Pancreas (tissue), 10 donors: ENCODE data around the gene NOX5. TPM values are rescaled to one million over a fixed set of nuclear protein-coding genes. Genes with fewer than 3 reads are reported as not detected.

Experiments
- ATAC-seq, 4 donors: fragments of 200-7000 bp; cut with Tn5 transposase; one replicate each; pipeline versions ENCODE4 v1.8.0 to v1.9.1; 2020; ENCODE audit warnings: mild to moderate bottlenecking in 4 of 4, moderate library complexity in 4 of 4
- DNase-seq, 6 donors: peaks; one replicate each; pipeline ENCODE4 v3.0.0-alpha.2; 2020
- FAIRE-seq: peaks from 2 replicates; lab custom pipeline; 2012; peaks lifted over from hg19 to GRCh38; lab: Jason Lieb, UNC
- H3K27ac ChIP-seq, 4 donors: fragments of 200-600 bp; sonication (generic); 1 replicate in 3 of 4; 2 replicates in 1 of 4; pipeline versions ENCODE4 v1.5.0 to v1.8.0; 2020
- H3K27me3 ChIP-seq, 4 donors: fragments of 200-600 bp; one replicate each; pipeline ENCODE4 v1.8.0; 2021
- H3K36me3 ChIP-seq, 3 donors: fragments of 200-600 bp; sonication (generic) in 1 of 3; one replicate each; pipeline versions ENCODE4 v1.5.0 to v1.8.0; 2020 to 2021
- H3K4me1 ChIP-seq, 3 donors: fragments of 200-600 bp; one replicate each; pipeline ENCODE4 v1.8.0; 2021
- H3K4me3 ChIP-seq, 4 donors: fragments of 200-600 bp; sonication (generic) in 2 of 4; one replicate each; pipeline versions ENCODE4 v1.5.0 to v1.8.0; 2020 to 2021
- H3K9me3 ChIP-seq, 4 donors: fragments of 200-600 bp; one replicate each; pipeline ENCODE4 v1.8.0; 2021
- CTCF ChIP-seq, 4 donors: fragments of 200-600 bp; sonication (generic) in 3 of 4; IDR thresholded peaks; one replicate each; pipeline versions ENCODE4 v1.5.0 to v1.8.0; 2021; ENCODE audit warnings: antibody characterized with exemption in 4 of 4
- WGBS, 2 donors: extraction: QIAGEN DNeasy Blood & Tissue Kit; methylation state at CpG; one replicate each; pipeline ENCODE4 v1.1.7; 2013; 5-methylcytosine and 5-hydroxymethylcytosine counted together
- intact Hi-C, 3 donors: fragments of 100-400 bp; cut with DNase I; formaldehyde crosslinking; loops; one replicate each; pipeline versions ENCODE4 v1.11.1 to v1.14.2; 2022
- polyA plus RNA-seq, 2 donors: library from polyadenylated mRNA; stranded (reverse); fragments of 200-250 nt; gene quantifications; one replicate each; pipeline ENCODE4 v1.2.3, GENCODE V29; 2013
- total RNA-seq, 6 donors: library from RNA; stranded (reverse); fragmentation: NEBNext Ultra II Directional in 4 of 6; extraction: Animal tissue kit (Norgen Biotek cat#: 25700) in 4 of 6; gene quantifications; one replicate each; pipeline versions ENCODE4 v1.2.1 to v1.2.4, GENCODE V29; 2021 to 2023
- donor health status: healthy with polysubstance abuse.
- donor health status: DM: no; HTN: no; CAD: no; lungs with moderate emphysema.
- donor health status: DM: no; HTN: no; CAD: no.
- donor health status: control.
- donor health status: control.
- donor health status: Bipolar disorder and iron deficiency.
- donor health status: DM: yes; HTN: yes; CAD: no.
- donor health status: DM: no; HTN: no; CAD: no.
- donor health status: DM: no; HTN: no; CAD: no.
- donor health status: DM: yes; HTN: yes; CAD: no.

The NOX5 gene
- total and polyA plus RNA-seq, 8 donors, result 0.04 to 0.26 (median 0.12) TPM; not detected in 3

- H3K27ac ChIP-seq, result no peak overlapping the region
- no peaks in the 10 kb centered on the region for H3K36me3 ChIP-seq
- ATAC-seq, result peak; percentile 91 to 97 (median 92)
- peak; percentile 62 to 83 (median 71) for TF ChIP-seq CTCF (IDR thresholded peaks at IDR 0.05)
- H3K4me1 ChIP-seq, result no peaks in the 10 kb centered on the region
- DNase-seq, result peak; percentile 72 to 97 (median 86)
- intact Hi-C loops, result loop anchor here in 2 of 3 donors (5.0 to 10.0 kb wide), 4 partner anchors 176 to 338 kb away; no protein-coding TSS in a partner anchor
- no peaks in the 10 kb centered on the region for H3K27me3 ChIP-seq
- no peak overlapping the region for H3K4me3 ChIP-seq
- H3K9me3 ChIP-seq, result no peaks in the 10 kb centered on the region
- 13 to 15% methylated on average over 18 of the region's 18 CpGs for WGBS, 2 donors
- FAIRE-seq, result no peak
These were observed 44.5 kb downstream of the NOX5 start for GRCh38 chr15:69058830-69059556.

DNA sequence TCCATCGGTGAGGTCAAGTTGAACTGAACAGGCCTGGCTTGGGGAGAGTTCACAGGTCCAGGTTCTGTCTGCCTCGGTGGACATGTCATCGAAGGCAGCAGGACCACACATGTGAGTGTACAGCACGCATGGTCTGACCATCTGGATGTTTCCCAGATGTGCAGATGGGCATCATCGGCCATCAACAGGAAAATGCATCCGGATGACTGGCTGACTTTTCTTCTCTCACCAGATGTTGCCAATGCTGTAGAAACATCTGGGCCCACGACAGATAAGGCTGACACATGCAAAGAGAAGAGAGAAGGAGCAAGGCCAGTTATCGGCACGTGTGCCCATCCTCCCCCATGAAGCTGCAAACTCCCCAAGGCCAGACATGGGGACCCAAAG is 45.1 kb downstream of the NOX5 start:
- WGBS, 2 donors, result 66 to 67% methylated on average over 9 of the region's 9 CpGs
- no peaks in the 10 kb centered on the region for H3K9me3 ChIP-seq
- H3K4me3 ChIP-seq, result no peak overlapping the region
- intact Hi-C loops, result loop anchor here in 2 of 3 donors (5.0 to 10.0 kb wide), 4 partner anchors 175 to 338 kb away; no protein-coding TSS in a partner anchor
- H3K27ac ChIP-seq, result no peak overlapping the region
- no peaks in the 10 kb centered on the region for H3K36me3 ChIP-seq
- TF ChIP-seq CTCF (IDR thresholded peaks at IDR 0.05), result no peak
- no peaks in the 10 kb centered on the region for H3K4me1 ChIP-seq
- no peaks in the 10 kb centered on the region for H3K27me3 ChIP-seq
- DNase-seq (no peak), ATAC-seq (peak in 1 of 4 donors; percentile 7), FAIRE-seq (no peak)

- intact Hi-C loops, result no loop called here
- Histone ChIP-seq H3K4me3 (no peak overlapping the region), H3K27me3 (no peaks in the 10 kb centered on the region), H3K27ac (no peak overlapping the region), H3K4me1 (no peaks in the 10 kb centered on the region), H3K36me3 (no peaks in the 10 kb centered on the region), H3K9me3 (no peaks in the 10 kb centered on the region)
- FAIRE-seq (no peak), DNase-seq (peak in 1 of 6 donors; percentile 46), ATAC-seq (peak; percentile 23 to 45 (median 37))
- 61 to 71% methylated on average over 6 of the region's 6 CpGs for WGBS, 2 donors
- TF ChIP-seq CTCF (IDR thresholded peaks at IDR 0.05), result no peak
These were observed 45.6 kb downstream of the NOX5 start for GRCh38 chr15:69060041-69060481.

DNA sequence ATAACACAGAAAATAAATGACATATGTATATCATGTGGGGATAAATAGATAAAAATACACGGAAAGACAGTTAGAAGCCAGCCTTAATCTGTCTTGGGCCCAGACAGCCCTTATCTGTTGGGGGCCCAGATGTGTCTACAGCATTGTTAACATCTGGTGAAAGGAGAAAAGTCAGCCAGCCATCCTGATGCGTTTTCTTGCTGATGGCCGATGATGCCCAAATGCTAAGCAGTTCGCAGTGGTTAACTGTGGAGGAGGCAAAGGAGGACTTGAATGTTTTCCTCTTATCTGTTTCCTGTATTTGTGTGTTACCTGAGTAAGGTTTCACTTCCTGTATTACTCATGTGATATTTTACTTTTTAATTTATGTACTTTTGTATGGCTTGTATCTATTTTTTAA is 46.2 kb downstream of the NOX5 start:
- ATAC-seq (no peak), DNase-seq (no peak), FAIRE-seq (no peak)
- TF ChIP-seq CTCF (IDR thresholded peaks at IDR 0.05), result no peak
- Histone ChIP-seq H3K4me1 (no peaks in the 10 kb centered on the region), H3K27ac (no peak overlapping the region), H3K4me3 (no peak overlapping the region), H3K36me3 (no peaks in the 10 kb centered on the region), H3K27me3 (no peaks in the 10 kb centered on the region), H3K9me3 (no peaks in the 10 kb centered on the region)
- WGBS, 2 donors, result 72 to 73% methylated on average over 4 of the region's 4 CpGs
- intact Hi-C loops, result no loop called here

- H3K27ac ChIP-seq, result no peak overlapping the region
- FAIRE-seq (no peak), DNase-seq (no peak), ATAC-seq (no peak)
- no peaks in the 10 kb centered on the region for H3K27me3 ChIP-seq
- H3K36me3 ChIP-seq, result no peaks in the 10 kb centered on the region
- intact Hi-C loops, result no loop called here
- no peak for TF ChIP-seq CTCF (IDR thresholded peaks at IDR 0.05)
- H3K4me3 ChIP-seq, result no peak overlapping the region
- H3K4me1 ChIP-seq, result no peaks in the 10 kb centered on the region
- H3K9me3 ChIP-seq, result no peaks in the 10 kb centered on the region
These were observed 46.9 kb downstream of the NOX5 start for GRCh38 chr15:69061414-69061842.
